Activated CD4-positive, alpha-beta T cell treated with anti-CD3 and anti-CD28 coated beads, Interleukin-2, Interleukin-4, amounts not matched to agents 100 ng/mL and 50 ng/mL, durations not matched to agents 16 hours and 8 hours (primary cell): ENCODE data around the gene TNFAIP3.

ENCODE experiments used
- DNase-seq: peaks from one replicate; pipeline ENCODE4 v3.0.0-alpha.2; 2020; ENCODE audit warnings: low spot score

TNFAIP3 gene

GRCh38 chr6:137925141-137925698 lies 58.2 kb downstream of the TNFAIP3 start:
- no peak for DNase-seq

- no peak for DNase-seq
Measured at GRCh38 chr6:137926207-137926731, 59.2 kb downstream of the TNFAIP3 start.

GRCh38 chr6:137926985-137927384 lies 59.9 kb downstream of the TNFAIP3 start:
- no peak for DNase-seq

GRCh38 chr6:137927777-137928218 lies 60.7 kb downstream of the TNFAIP3 start:
- peak; percentile 93 for DNase-seq

GRCh38 chr6:137928286-137928685 lies 61.2 kb downstream of the TNFAIP3 start:
- DNase-seq = no peak

- DNase-seq = no peak
Measured at GRCh38 chr6:137931849-137932465, 64.9 kb downstream of the TNFAIP3 start.
